Measurements from ENCODE around the gene ELK4.

DNA sequence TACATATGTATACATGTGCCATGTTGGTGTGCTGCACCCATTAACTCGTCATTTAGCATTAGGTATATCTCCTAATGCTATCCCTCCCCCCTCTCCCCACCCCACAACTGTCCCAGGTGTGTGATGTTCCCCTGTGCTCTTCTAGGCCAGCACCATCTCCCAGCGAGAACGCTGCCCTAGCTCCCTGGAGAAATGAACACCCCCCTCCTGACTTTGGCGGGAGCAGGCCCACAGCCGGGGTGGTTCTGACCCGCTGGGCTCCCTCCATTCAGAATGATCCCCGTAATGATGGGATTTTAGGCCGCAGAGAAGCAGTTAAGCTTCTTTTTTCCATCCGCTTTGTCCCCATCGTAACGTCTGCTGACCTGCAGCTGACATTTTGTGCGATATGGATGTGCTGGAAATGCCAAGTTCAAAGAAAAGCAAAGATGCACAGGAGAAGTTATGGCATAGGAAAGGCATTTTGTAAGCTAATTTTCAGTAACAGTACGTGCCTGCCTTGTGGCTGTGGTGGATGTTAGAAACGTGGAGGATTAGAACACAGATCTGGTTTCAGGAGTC lies 39.3 kb downstream of the ELK4 start:
- TF ChIP-seq, protein P1, sequence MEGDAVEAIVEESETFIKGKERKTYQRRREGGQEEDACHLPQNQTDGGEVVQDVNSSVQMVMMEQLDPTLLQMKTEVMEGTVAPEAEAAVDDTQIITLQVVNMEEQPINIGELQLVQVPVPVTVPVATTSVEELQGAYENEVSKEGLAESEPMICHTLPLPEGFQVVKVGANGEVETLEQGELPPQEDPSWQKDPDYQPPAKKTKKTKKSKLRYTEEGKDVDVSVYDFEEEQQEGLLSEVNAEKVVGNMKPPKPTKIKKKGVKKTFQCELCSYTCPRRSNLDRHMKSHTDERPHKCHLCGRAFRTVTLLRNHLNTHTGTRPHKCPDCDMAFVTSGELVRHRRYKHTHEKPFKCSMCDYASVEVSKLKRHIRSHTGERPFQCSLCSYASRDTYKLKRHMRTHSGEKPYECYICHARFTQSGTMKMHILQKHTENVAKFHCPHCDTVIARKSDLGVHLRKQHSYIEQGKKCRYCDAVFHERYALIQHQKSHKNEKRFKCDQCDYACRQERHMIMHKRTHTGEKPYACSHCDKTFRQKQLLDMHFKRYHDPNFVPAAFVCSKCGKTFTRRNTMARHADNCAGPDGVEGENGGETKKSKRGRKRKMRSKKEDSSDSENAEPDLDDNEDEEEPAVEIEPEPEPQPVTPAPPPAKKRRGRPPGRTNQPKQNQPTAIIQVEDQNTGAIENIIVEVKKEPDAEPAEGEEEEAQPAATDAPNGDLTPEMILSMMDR (conservative IDR thresholded peaks at IDR 0.05; ENCODE audit: low read length): no peak
- TF ChIP-seq EZH2phosphoT487 (IDR thresholded peaks at IDR 0.05; ENCODE audit: borderline replicate concordance): no peak
